Astrocyte (in vitro differentiated cells and primary cell): ENCODE measurements around the gene ATL1. TPM values are rescaled to one million over a fixed set of nuclear protein-coding genes. Genes with fewer than 3 reads are reported as not detected.

ENCODE experiments used
- DNase-seq: peaks from one replicate; pipeline ENCODE4 v3.0.0-alpha.2; 2010; ENCODE audit warnings: low read depth
- FAIRE-seq: peaks from 2 replicates; lab custom pipeline; 2011; peaks lifted over from hg19 to GRCh38; lab: Jason Lieb, UNC
- H2AFZ ChIP-seq: 2 replicates; pipeline ENCODE4 v1.6.0; 2012; ENCODE audit warnings: low read depth, low read length, inconsistent platforms
- H3K27ac ChIP-seq: 2 replicates; pipeline ENCODE4 v1.5.1; 2011; ENCODE audit warnings: low read depth, low read length, inconsistent platforms
- H3K27me3 ChIP-seq: 2 replicates; pipeline ENCODE4 v1.6.0; 2011; ENCODE audit warnings: low read length, inconsistent platforms; ENCODE audit not compliant: insufficient read depth
- H3K36me3 ChIP-seq: 2 replicates; pipeline ENCODE4 v1.5.1; 2011; ENCODE audit warnings: low read length, inconsistent platforms; ENCODE audit not compliant: insufficient read depth
- H3K4me1 ChIP-seq: 2 replicates; pipeline ENCODE4 v1.5.1; 2011; ENCODE audit warnings: low read length, inconsistent platforms; ENCODE audit not compliant: insufficient read depth
- H3K4me2 ChIP-seq: 2 replicates; pipeline ENCODE4 v1.6.0; 2012; ENCODE audit warnings: low read length, inconsistent platforms
- H3K4me3 ChIP-seq: 2 replicates; pipeline ENCODE4 v1.5.1; 2011; ENCODE audit warnings: low read depth, mild to moderate bottlenecking, low read length, inconsistent platforms; ENCODE audit not compliant: insufficient read depth
- H3K79me2 ChIP-seq: 2 replicates; pipeline ENCODE4 v1.6.0; 2012; ENCODE audit warnings: mild to moderate bottlenecking, low read length, inconsistent platforms; ENCODE audit not compliant: insufficient read depth
- H3K9ac ChIP-seq: 2 replicates; pipeline ENCODE4 v1.6.0; 2012; ENCODE audit warnings: mild to moderate bottlenecking, low read length, inconsistent platforms
- H3K9me3 ChIP-seq: 2 replicates; pipeline ENCODE4 v1.5.1; 2012; ENCODE audit warnings: low read depth, mild to moderate bottlenecking, low read length, inconsistent platforms; ENCODE audit not compliant: insufficient read depth
- H4K20me1 ChIP-seq: 2 replicates; pipeline ENCODE4 v1.6.0; 2012; ENCODE audit warnings: low read length, inconsistent platforms; ENCODE audit not compliant: insufficient read depth
- H3K27ac Mint-ChIP-seq: one replicate; pipeline ENCODE4 v1.8.0; 2021; ENCODE audit warnings: mild to moderate bottlenecking, mixed read lengths; ENCODE audit not compliant: unreplicated experiment
- H3K27me3 Mint-ChIP-seq: one replicate; pipeline ENCODE4 v1.8.0; 2021; ENCODE audit warnings: low read depth, mixed read lengths; ENCODE audit not compliant: unreplicated experiment
- H3K36me3 Mint-ChIP-seq: one replicate; pipeline ENCODE4 v1.8.0; 2021; ENCODE audit warnings: low read depth, mixed read lengths; ENCODE audit not compliant: unreplicated experiment
- H3K4me1 Mint-ChIP-seq: one replicate; pipeline ENCODE4 v1.8.0; 2021; ENCODE audit warnings: low read depth, mixed read lengths; ENCODE audit not compliant: unreplicated experiment
- H3K4me3 Mint-ChIP-seq: one replicate; pipeline ENCODE4 v1.8.0; 2021; ENCODE audit warnings: mild to moderate bottlenecking, moderate library complexity, mixed read lengths; ENCODE audit not compliant: unreplicated experiment
- H3K9me3 Mint-ChIP-seq: one replicate; pipeline ENCODE4 v1.8.0; 2021; ENCODE audit warnings: mild to moderate bottlenecking, mixed read lengths; ENCODE audit not compliant: unreplicated experiment
- CTCF ChIP-seq: IDR thresholded peaks from 2 replicates; pipeline ENCODE4 v1.5.1; 2011; ENCODE audit warnings: low read depth, mild to moderate bottlenecking, inconsistent platforms, low read length, moderate library complexity; ENCODE audit not compliant: insufficient read depth
- EZH2 ChIP-seq: IDR thresholded peaks from 2 replicates; pipeline ENCODE4 v1.6.1; 2012; ENCODE audit warnings: mild to moderate bottlenecking, low read length, inconsistent platforms; ENCODE audit not compliant: insufficient read depth
- total RNA-seq: library from RNA; stranded (reverse); gene quantifications from 2 replicates; pipeline ENCODE4 v1.2.1, GENCODE V29; 2021

Gene ATL1
- total RNA-seq, 1 donor from 2014 or later = 15.8 TPM

- peak; percentile 82 for DNase-seq
- peaks cover 4% of the 10 kb centered on the region for H3K36me3 Mint-ChIP-seq
- peaks cover 15% of the 10 kb centered on the region for H4K20me1 ChIP-seq
- peak within 1 kb of the TSS; percentile 98 for H3K27ac Mint-ChIP-seq
- H3K9me3 ChIP-seq = no peaks in the 10 kb centered on the region
- H3K27ac ChIP-seq = peak within 1 kb of the TSS; percentile 91
- peak within 1 kb of the TSS; percentile 93 for H3K9ac ChIP-seq
- H3K27me3 ChIP-seq = no peaks in the 10 kb centered on the region
- H3K4me3 ChIP-seq = peak within 1 kb of the TSS; percentile 85
- peaks cover 41% of the 10 kb centered on the region for H3K79me2 ChIP-seq
- peaks cover 9% of the 10 kb centered on the region for H3K4me1 ChIP-seq
- H3K36me3 ChIP-seq = no peaks in the 10 kb centered on the region
- H3K27me3 Mint-ChIP-seq = no peaks in the 10 kb centered on the region
- H3K4me3 Mint-ChIP-seq = peak within 1 kb of the TSS; percentile 99
- peak within 1 kb of the TSS; percentile 95 for H2AFZ ChIP-seq
- peak within 1 kb of the TSS; percentile 89 for H3K4me2 ChIP-seq
- FAIRE-seq = no peak
- no peak for TF ChIP-seq CTCF
- no peak for TF ChIP-seq EZH2
- H3K9me3 Mint-ChIP-seq = no peaks in the 10 kb centered on the region
- H3K4me1 Mint-ChIP-seq = peaks cover 7% of the 10 kb centered on the region
Measured at GRCh38 chr14:50667996-50668825, 108.3 kb downstream of the ATL1 start, which contains the start of gene SAV1. Gene SAV1, minus strand, starts transcription at chr14:50668306. Its CDS starts 339 bp downstream, at chr14:50667967.

DNA sequence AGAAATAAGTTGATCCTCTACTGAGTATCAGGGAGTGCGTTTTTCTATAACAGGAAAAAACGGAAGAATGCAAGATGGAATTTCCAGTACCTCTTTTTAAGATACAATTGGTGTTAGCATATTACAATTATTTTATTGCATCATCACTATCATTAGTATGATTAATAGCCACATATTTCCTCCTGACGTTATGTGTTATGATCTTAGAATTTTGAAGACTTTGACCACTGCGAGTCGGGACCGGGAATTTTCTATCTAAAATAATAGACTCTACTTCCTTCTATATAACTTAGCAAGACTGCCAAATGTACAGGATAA, 108.8 kb downstream of the ATL1 start:
- TF ChIP-seq CTCF = no peak
- no peak for TF ChIP-seq EZH2
- H3K9ac ChIP-seq = peak overlapping the region; percentile 93
- Mint-ChIP-seq H3K27ac (no peak overlapping the region), H3K9me3 (no peaks in the 10 kb centered on the region), H3K27me3 (no peaks in the 10 kb centered on the region), H3K36me3 (peaks cover 2% of the 10 kb centered on the region), H3K4me1 (peaks cover 5% of the 10 kb centered on the region), H3K4me3 (no peak overlapping the region)
- H3K4me1 ChIP-seq = peaks cover 9% of the 10 kb centered on the region
- DNase-seq = no peak
- peak overlapping the region; percentile 91 for H3K27ac ChIP-seq
- H3K36me3 ChIP-seq = no peaks in the 10 kb centered on the region
- peak; percentile 9 for FAIRE-seq
- H3K4me3 ChIP-seq = peak overlapping the region; percentile 85
- H2AFZ ChIP-seq = peak overlapping the region; percentile 95
- H3K4me2 ChIP-seq = peak overlapping the region; percentile 89
- no peaks in the 10 kb centered on the region for H3K27me3 ChIP-seq
- no peaks in the 10 kb centered on the region for H3K9me3 ChIP-seq
- H3K79me2 ChIP-seq = peaks cover 37% of the 10 kb centered on the region
- peaks cover 15% of the 10 kb centered on the region for H4K20me1 ChIP-seq

- Histone ChIP-seq H3K4me1 (peaks cover 9% of the 10 kb centered on the region), H3K9ac (no peak overlapping the region), H3K27ac (no peak overlapping the region), H3K4me2 (peak overlapping the region; percentile 89), H3K4me3 (no peak overlapping the region), H3K79me2 (peaks cover 33% of the 10 kb centered on the region), H3K9me3 (no peaks in the 10 kb centered on the region), H3K36me3 (no peaks in the 10 kb centered on the region), H2AFZ (peak overlapping the region; percentile 6), H3K27me3 (no peaks in the 10 kb centered on the region), H4K20me1 (peaks cover 15% of the 10 kb centered on the region)
- H3K4me3 Mint-ChIP-seq = no peak overlapping the region
- no peaks in the 10 kb centered on the region for H3K36me3 Mint-ChIP-seq
- H3K4me1 Mint-ChIP-seq = peaks cover 4% of the 10 kb centered on the region
- no peak for TF ChIP-seq CTCF
- TF ChIP-seq EZH2 = no peak
- no peaks in the 10 kb centered on the region for H3K27me3 Mint-ChIP-seq
- H3K9me3 Mint-ChIP-seq = no peaks in the 10 kb centered on the region
- DNase-seq (no peak), FAIRE-seq (no peak)
- H3K27ac Mint-ChIP-seq = no peak overlapping the region
Measured at GRCh38 chr14:50669441-50669986, 109.6 kb downstream of the ATL1 start.
